Ovary (tissue), 3 donors: Measurements from ENCODE around the gene E2F6.

Source experiments
- CTCF ChIP-seq, 3 donors: fragments of 450-650 bp in 2 of 3; fragments of 200-600 bp in 1 of 3; IDR thresholded peaks; one replicate each; pipeline versions ENCODE4 v1.5.1 to v1.8.0; 2016 to 2022; ENCODE audit warnings: antibody characterized with exemption in 3 of 3, mild to moderate bottlenecking in 1 of 3
- POLR2A ChIP-seq: fragments of 450-650 bp; IDR thresholded peaks from one replicate; pipeline ENCODE4 v1.6.1; 2017; ENCODE audit warnings: antibody characterized with exemption, mild to moderate bottlenecking, moderate library complexity
- donor health status: DM: no; HTN: no; CAD: no.

DNA sequence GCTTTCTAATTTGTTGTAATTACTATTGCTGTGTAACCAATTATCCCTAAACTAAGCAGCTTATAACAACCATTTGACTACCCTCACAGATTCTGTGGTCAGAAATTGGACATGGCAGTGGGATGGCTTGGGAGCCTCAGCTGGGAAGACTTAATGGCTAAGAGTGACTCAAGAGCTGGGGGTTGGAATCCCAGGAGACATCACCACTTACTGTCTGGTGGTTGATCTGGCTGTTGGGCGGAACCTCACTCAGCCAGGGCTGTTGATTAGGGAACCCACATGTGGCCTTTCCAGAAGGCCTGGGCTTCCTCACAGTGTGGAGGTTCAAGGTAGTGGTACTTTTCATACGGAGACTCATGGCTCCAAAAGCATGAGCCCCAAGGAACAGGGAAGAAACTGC lies 49.8 kb downstream of the E2F6 start:
- no peak for TF ChIP-seq CTCF (IDR thresholded peaks at IDR 0.05)
- TF ChIP-seq POLR2A: no peak
